ENCODE results near the gene OXLD1.
"Not testable (repeated sequence)": the region's sequence is repeated elsewhere in the genome, so short reads cannot be mapped to it uniquely, and the experiment has no call there.

OXLD1 gene

DNA sequence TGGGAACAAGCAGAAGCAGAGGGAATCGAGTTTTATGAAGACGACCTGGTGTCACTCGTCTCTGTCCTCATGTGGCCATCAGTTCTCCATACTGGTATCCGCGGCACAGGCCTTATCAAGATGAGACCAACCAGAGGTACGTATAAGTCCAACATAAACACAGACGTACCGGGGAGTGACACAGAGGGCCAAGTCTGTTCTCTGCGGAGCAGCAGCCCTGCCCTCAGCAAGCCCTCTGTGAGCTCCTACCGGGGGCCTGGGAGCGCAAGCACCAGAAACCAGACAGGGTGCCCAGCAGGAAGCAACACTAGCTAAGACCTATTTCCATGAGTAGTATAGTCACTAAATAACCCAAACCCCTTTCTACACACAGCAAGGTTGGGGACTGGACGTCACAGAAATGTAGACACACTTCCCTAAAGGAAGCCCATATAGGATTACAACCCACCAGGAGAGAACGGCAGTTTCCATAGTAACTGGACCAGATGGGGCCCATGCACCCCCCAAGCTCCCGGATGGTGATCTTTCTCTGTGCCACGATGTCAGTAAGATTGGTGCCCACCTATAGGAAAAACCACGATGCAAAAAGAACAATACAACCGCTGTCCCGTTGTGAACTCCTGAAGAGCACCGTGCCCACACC is 16.3 kb upstream of the OXLD1 start:
- TF ChIP-seq, protein P1, sequence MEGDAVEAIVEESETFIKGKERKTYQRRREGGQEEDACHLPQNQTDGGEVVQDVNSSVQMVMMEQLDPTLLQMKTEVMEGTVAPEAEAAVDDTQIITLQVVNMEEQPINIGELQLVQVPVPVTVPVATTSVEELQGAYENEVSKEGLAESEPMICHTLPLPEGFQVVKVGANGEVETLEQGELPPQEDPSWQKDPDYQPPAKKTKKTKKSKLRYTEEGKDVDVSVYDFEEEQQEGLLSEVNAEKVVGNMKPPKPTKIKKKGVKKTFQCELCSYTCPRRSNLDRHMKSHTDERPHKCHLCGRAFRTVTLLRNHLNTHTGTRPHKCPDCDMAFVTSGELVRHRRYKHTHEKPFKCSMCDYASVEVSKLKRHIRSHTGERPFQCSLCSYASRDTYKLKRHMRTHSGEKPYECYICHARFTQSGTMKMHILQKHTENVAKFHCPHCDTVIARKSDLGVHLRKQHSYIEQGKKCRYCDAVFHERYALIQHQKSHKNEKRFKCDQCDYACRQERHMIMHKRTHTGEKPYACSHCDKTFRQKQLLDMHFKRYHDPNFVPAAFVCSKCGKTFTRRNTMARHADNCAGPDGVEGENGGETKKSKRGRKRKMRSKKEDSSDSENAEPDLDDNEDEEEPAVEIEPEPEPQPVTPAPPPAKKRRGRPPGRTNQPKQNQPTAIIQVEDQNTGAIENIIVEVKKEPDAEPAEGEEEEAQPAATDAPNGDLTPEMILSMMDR (IDR thresholded peaks at IDR 0.05; ENCODE audit: low read depth, low read length): no peak
- DNase-seq (ENCODE audit: low read depth in 2 of 2): peak; percentile 14 to 17
- peak overlapping the region; percentile 92 to 98 for H3K4me3 ChIP-seq (replicated peaks in 1 of 2; ENCODE audit: low read depth in 2 of 2, low read length in 2 of 2)

DNA sequence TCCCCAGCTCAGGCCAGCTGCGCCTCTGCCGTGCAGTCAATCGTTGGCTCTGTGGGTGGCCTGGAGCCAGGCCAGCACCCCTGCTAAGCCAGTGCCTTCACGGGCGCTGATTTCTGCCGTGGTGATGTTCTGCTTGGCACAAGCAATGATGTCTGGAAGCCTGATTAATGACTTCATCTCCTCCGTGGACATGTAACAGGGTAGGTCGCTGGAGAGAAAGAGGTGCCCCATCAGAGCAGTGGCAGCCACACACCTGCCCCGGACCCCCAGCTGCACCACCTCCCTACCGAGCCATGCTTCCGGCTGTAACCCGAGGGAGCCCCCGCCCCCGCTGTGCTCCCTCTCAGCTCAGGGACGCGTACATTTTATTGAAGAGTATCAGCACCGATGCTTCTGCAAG is 15.3 kb upstream of the OXLD1 start:
- DNase-seq (ENCODE audit: low read depth in 2 of 2): no peak
- TF ChIP-seq, protein P1 (IDR thresholded peaks at IDR 0.05; ENCODE audit: low read depth, low read length): no peak
- no peak overlapping the region for H3K4me3 ChIP-seq (replicated peaks in 1 of 2; ENCODE audit: low read depth in 2 of 2, low read length in 2 of 2)

DNA sequence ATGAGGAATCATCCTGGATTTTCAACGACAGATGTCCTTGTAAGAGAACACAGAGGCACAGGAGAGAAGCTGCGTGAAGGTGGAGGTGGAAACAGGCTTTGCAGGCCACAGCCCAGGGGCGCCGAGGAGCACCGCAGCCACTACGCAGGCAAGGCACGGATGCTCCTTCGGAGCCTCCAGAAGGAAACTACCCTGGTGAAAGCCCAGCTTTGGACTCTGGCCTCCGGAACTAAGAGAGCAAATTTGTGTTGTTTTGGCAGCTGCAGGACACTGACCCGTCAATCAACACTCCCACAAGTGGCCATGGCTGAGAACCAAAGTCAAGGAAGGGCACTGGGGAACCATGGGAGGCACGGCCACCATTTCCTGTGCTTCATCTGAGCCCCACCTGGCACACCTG is 13.7 kb upstream of the OXLD1 start:
- no peak overlapping the region for H3K4me3 ChIP-seq (replicated peaks in 1 of 2; ENCODE audit: low read depth in 2 of 2, low read length in 2 of 2)
- TF ChIP-seq, protein P1 (IDR thresholded peaks at IDR 0.05; ENCODE audit: low read depth, low read length): no peak
- no peak for DNase-seq (ENCODE audit: low read depth in 2 of 2)

DNA sequence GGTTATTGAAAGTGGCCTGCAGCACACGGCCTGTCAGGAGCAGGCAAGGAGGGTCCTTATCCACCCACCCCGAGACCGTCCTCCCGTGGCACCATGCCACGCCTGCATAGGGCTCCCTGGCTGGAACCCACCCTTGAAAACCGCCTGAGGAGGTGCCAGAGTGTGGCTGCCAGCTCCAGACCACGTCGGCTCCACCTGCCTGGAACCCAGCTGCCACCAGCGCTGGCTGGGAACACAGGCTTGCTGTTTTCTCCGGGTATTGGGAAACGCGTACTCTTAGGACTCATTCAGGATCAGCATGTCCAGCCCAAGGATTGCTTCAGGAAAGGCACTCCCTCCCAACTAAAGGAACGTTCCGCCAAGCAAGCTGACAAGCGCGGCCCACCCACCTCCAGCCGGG is 10.5 kb upstream of the OXLD1 start:
- no peak overlapping the region for H3K4me3 ChIP-seq (replicated peaks in 1 of 2; ENCODE audit: low read depth in 2 of 2, low read length in 2 of 2)
- TF ChIP-seq, protein P1 (IDR thresholded peaks at IDR 0.05; ENCODE audit: low read depth, low read length): no peak
- DNase-seq (ENCODE audit: low read depth in 2 of 2): no peak

DNA sequence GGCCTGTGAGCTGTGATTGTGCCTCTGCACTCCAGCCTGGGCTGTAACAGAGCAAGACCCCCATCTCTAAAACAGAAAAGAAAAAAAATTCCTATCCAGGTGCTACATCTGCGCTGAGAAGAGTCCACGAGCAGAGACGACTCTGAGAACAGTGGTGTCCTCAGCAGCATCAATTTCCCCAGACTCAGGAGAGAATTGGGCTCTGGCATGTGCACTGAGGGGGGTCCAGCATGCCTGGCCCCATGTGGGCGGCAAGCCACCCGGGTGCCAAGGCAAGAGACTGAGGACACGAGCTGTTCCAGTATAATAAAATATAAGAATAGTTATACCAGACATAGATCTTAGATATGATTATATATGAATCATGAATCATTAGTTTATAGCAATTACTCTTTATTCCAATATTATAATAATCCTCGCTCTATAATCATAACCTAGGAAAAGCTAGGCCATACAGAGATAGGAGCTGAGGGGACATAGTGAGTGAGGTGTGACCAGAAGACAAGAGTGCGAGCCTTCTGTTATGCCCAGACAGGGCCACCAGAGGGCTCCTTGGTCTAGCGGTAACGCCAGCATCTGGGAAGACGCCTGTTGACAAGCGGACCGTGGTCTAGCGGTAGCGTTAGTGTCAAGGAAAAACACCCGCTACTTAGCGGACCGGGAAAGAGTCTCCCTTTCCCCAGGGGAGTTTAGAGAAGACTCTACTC is 9.3 kb upstream of the OXLD1 start:
- peak; percentile 49 to 52 for DNase-seq (ENCODE audit: low read depth in 2 of 2)
- TF ChIP-seq, protein P1 (IDR thresholded peaks at IDR 0.05; ENCODE audit: low read depth, low read length): peak; percentile 54
- not testable (repeated sequence) for H3K4me3 ChIP-seq (replicated peaks in 1 of 2; ENCODE audit: low read depth in 2 of 2, low read length in 2 of 2)

DNA sequence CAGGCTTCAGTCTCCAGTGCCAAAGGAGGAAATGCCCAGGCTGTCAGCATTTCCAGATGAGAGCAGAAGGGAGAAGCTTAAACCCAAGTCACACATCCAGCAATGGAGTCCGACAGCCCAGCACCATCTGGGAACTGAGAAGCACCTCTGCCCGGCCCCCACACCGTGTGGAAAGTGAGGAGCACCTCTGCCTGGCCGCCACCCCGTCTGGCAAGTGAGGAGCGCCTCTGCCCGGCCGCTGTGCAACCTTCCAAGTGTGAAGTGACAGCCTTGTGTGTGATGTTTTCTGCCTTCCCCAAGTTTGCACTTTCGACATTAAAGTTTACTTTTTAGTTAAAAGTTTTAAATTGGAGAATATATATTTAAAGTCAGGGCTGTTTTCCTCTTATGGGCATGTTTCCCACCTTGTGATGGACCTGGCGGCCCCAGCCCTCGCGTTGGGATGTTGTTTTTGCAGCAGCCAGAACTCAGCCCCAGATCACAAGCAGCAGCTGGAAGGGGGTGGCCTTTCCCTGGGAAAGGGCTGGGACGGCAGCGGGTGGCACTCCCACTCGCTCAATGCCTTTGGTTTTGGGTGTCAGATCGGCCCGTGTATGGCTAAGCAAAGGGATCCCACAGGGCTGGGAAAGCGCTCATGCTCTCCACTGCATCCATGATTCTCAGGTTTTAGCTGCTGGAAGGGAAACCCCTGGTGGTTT is 7.3 kb upstream of the OXLD1 start:
- DNase-seq (ENCODE audit: low read depth in 2 of 2): no peak
- TF ChIP-seq, protein P1 (IDR thresholded peaks at IDR 0.05; ENCODE audit: low read depth, low read length): no peak
- H3K4me3 ChIP-seq (replicated peaks in 1 of 2; ENCODE audit: low read depth in 2 of 2, low read length in 2 of 2): no peak overlapping the region

Measured in cardiac fibroblast (primary cell).